PC-9 (cell line): ENCODE results near the gene UFD1.

Source experiments
- CTCF ChIP-seq: fragments of 200-600 bp; sonication (generic); conservative IDR thresholded peaks from 2 replicates; pipeline ENCODE4 v1.6.1; 2017; ENCODE audit warnings: mixed run types, antibody characterized with exemption, mild to moderate bottlenecking, moderate library complexity
- EZH2 ChIP-seq: fragments of 200-600 bp; sonication (generic); IDR thresholded peaks from 2 replicates; pipeline ENCODE4 v1.8.0; 2017; ENCODE audit warnings: antibody characterized with exemption, low read depth

- TF ChIP-seq CTCF (no peak), EZH2 (no peak)
Observed at GRCh38 chr22:19424186-19424500, 54.9 kb downstream of the UFD1 start.
